Panc1 (cell line): Measurements from ENCODE around the gene FAM168B. TPM values are rescaled to one million over a fixed set of nuclear protein-coding genes. Genes with fewer than 3 reads are reported as not detected.

Experiments
- ATAC-seq: fragments of 200-7000 bp; cut with Tn5 transposase; 2 replicates; pipeline ENCODE4 v1.9.1; 2020; ENCODE audit warnings: mild to moderate bottlenecking, moderate library complexity
- BruUV-seq: library from RNA; stranded (reverse); fragments of 400-500 nt; replicated peaks from 2 replicates; lab custom pipeline; 2021; lab: Mats Ljungman, UMichigan
- CTCF ChIA-PET: fragments of 300-600 bp; sonication (Branson Sonifier 250); formaldehyde crosslinking; loops from one replicate; lab custom pipeline; 2022; ENCODE audit warnings: antibody characterized with exemption; lab: Charles Lee
- POLR2A ChIA-PET: fragments of 300-600 bp; sonication (Branson Sonifier 250); formaldehyde crosslinking; loops from one replicate; lab custom pipeline; 2022; ENCODE audit warnings: antibody characterized with exemption; lab: Charles Lee
- DNase-seq: peaks from one replicate; pipeline ENCODE4 v3.0.0-alpha.2; 2010; ENCODE audit warnings: low read depth, low spot score
- H3K27ac ChIP-seq: 2 replicates; pipeline ENCODE4 v1.5.1; 2011; ENCODE audit warnings: mild to moderate bottlenecking, low read length, inconsistent platforms
- H3K27me3 ChIP-seq: fragments of 200-500 bp; sonication (Bioruptor generic); 2 replicates; pipeline ENCODE4 v1.6.0; 2014; ENCODE audit warnings: low read length, inconsistent platforms; ENCODE audit not compliant: control insufficient read depth, insufficient read depth
- H3K36me3 ChIP-seq: fragments of 200-500 bp; sonication (Bioruptor generic); 2 replicates; pipeline ENCODE4 v1.5.1; 2014; ENCODE audit warnings: inconsistent platforms, mild to moderate bottlenecking, low read length, moderate library complexity; ENCODE audit not compliant: control insufficient read depth, insufficient read depth
- H3K4me1 ChIP-seq: 2 replicates; pipeline ENCODE4 v1.5.1; 2011; ENCODE audit warnings: inconsistent platforms, mild to moderate bottlenecking, low read length, moderate library complexity; ENCODE audit not compliant: control insufficient read depth, insufficient read depth
- H3K4me3 ChIP-seq, 2 experiments: 2 replicates each; pipeline ENCODE4 v1.5.1; 2011 to 2012; ENCODE audit warnings: low read depth in 2 of 2, low read length in 2 of 2, mild to moderate bottlenecking in 2 of 2, inconsistent platforms in 1 of 2, moderate library complexity in 1 of 2
- H3K9me3 ChIP-seq: fragments of 200-500 bp; sonication (Bioruptor generic); 2 replicates; pipeline ENCODE4 v1.5.1; 2014; ENCODE audit warnings: low read depth, mild to moderate bottlenecking, inconsistent platforms, low read length, moderate library complexity; ENCODE audit not compliant: control insufficient read depth, insufficient read depth
- POLR2AphosphoS5 ChIP-seq: IDR thresholded peaks from 2 replicates; pipeline ENCODE4 v1.6.1; 2012; ENCODE audit warnings: mild to moderate bottlenecking, low read depth, low read length, moderate library complexity
- SIN3A ChIP-seq: IDR thresholded peaks from 2 replicates; pipeline ENCODE4 v1.6.1; 2012; ENCODE audit warnings: low read depth, mild to moderate bottlenecking, low read length, moderate library complexity, borderline replicate concordance; ENCODE audit not compliant: insufficient read depth
- TCF7L2 ChIP-seq: IDR thresholded peaks from 2 replicates; pipeline ENCODE4 v1.6.1; 2011; ENCODE audit warnings: mild to moderate bottlenecking, low read depth, low read length, inconsistent platforms
- in situ Hi-C: cut with HindIII; loops from 2 replicates; pipeline ENCODE4 v1.10.0; 2016; ENCODE audit warnings: low sequenced_read_pairs, low pct_unique_long_range_greater_than_20kb
- intact Hi-C: fragments of 100-400 bp; cut with micrococcal nuclease; formaldehyde crosslinking; loops from one replicate; pipeline ENCODE4 v1.10.0; 2022; ENCODE audit not compliant: unreplicated experiment
- total RNA-seq: library from RNA; stranded (reverse); gene quantifications from one replicate; pipeline ENCODE4 v1.2.1, GENCODE V29; 2021; ENCODE audit not compliant: unreplicated experiment
- TF ChIP-seq, protein P1 (sequence below), 2 experiments: IDR thresholded peaks; 2 replicates each; pipeline ENCODE4 v1.6.1; 2011 to 2012; ENCODE audit warnings: low read depth in 2 of 2, control low read depth in 1 of 2, low read length in 1 of 2, mild to moderate bottlenecking in 1 of 2, moderate library complexity in 1 of 2; ENCODE audit not compliant: insufficient read depth in 1 of 2
- TF ChIP-seq, protein P2 (sequence below): fragments of 450-650 bp; IDR thresholded peaks from 2 replicates; pipeline ENCODE4 v1.5.1; 2017; ENCODE audit warnings: mild to moderate bottlenecking

The FAM168B gene
- total RNA-seq, 1 experiment from 2014 or later: 137 TPM

DNA sequence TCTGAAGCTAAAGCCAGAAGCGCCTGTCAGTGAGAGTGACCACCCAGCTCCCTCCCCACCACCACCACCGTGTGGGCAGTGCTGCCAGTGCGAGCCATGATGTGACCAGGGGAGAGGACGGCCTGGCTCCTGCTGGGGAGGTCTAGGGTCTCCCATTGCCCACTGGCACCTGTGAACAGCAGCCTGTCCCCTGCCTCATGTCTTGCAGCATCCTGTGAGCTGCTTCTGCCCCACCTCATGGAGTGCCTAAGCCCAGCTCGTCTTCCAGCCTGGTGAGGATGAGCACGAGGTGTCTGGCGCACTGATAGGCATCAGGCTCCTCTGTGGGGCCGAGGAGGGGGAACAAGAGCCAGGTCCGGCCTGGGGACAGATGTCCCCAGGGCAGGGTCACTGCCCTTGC is 61.4 kb downstream of the FAM168B start:
- Histone ChIP-seq H3K36me3 (no peaks in the 10 kb centered on the region), H3K4me1 (no peaks in the 10 kb centered on the region), H3K27ac (no peak overlapping the region), H3K9me3 (no peaks in the 10 kb centered on the region), H3K4me3 (no peak overlapping the region), H3K27me3 (no peaks in the 10 kb centered on the region)
- no TSS peak for BruUV-seq
- DNase-seq (no peak), ATAC-seq (no peak)
- intact Hi-C loops (no loop called here), in situ Hi-C loops (no loop called here)
- ChIA-PET POLR2A (no interaction called here), CTCF (no interaction called here)
- TF ChIP-seq, protein P1, sequence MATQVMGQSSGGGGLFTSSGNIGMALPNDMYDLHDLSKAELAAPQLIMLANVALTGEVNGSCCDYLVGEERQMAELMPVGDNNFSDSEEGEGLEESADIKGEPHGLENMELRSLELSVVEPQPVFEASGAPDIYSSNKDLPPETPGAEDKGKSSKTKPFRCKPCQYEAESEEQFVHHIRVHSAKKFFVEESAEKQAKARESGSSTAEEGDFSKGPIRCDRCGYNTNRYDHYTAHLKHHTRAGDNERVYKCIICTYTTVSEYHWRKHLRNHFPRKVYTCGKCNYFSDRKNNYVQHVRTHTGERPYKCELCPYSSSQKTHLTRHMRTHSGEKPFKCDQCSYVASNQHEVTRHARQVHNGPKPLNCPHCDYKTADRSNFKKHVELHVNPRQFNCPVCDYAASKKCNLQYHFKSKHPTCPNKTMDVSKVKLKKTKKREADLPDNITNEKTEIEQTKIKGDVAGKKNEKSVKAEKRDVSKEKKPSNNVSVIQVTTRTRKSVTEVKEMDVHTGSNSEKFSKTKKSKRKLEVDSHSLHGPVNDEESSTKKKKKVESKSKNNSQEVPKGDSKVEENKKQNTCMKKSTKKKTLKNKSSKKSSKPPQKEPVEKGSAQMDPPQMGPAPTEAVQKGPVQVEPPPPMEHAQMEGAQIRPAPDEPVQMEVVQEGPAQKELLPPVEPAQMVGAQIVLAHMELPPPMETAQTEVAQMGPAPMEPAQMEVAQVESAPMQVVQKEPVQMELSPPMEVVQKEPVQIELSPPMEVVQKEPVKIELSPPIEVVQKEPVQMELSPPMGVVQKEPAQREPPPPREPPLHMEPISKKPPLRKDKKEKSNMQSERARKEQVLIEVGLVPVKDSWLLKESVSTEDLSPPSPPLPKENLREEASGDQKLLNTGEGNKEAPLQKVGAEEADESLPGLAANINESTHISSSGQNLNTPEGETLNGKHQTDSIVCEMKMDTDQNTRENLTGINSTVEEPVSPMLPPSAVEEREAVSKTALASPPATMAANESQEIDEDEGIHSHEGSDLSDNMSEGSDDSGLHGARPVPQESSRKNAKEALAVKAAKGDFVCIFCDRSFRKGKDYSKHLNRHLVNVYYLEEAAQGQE (IDR thresholded peaks at IDR 0.05; ENCODE audit: insufficient read depth in 1 of 2, low read depth in 2 of 2, low read length in 1 of 2): no peak
- TF ChIP-seq SIN3A: no peak
- TF ChIP-seq, protein P2, sequence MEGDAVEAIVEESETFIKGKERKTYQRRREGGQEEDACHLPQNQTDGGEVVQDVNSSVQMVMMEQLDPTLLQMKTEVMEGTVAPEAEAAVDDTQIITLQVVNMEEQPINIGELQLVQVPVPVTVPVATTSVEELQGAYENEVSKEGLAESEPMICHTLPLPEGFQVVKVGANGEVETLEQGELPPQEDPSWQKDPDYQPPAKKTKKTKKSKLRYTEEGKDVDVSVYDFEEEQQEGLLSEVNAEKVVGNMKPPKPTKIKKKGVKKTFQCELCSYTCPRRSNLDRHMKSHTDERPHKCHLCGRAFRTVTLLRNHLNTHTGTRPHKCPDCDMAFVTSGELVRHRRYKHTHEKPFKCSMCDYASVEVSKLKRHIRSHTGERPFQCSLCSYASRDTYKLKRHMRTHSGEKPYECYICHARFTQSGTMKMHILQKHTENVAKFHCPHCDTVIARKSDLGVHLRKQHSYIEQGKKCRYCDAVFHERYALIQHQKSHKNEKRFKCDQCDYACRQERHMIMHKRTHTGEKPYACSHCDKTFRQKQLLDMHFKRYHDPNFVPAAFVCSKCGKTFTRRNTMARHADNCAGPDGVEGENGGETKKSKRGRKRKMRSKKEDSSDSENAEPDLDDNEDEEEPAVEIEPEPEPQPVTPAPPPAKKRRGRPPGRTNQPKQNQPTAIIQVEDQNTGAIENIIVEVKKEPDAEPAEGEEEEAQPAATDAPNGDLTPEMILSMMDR: no peak
- no peak for TF ChIP-seq TCF7L2
- TF ChIP-seq POLR2AphosphoS5: no peak

DNA sequence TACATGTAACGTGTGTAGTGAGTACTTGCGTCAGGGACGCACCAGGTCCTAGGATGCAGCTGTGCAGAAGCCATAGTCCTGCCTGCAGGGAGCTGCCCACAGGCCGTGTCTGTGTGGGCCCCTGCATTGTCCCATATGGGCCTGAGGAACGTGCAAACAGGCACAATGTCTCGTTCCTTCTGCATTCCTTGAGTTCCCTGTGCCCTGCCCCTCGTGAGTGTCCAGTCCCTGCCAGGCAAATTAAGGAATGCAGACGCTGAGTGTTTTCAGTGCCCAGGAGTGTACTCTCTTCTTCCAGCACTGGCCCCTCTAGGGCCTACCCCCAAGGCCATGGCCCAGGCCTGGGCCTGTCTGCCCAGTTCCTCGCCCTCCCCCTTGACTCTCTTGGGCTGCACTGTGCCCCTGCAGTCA is 61.8 kb downstream of the FAM168B start:
- ATAC-seq: no peak
- no TSS peak for BruUV-seq
- in situ Hi-C loops: no loop called here

More for the DNA sequence above, 61.8 kb downstream of the FAM168B start:
- Histone ChIP-seq H3K9me3 (no peaks in the 10 kb centered on the region), H3K36me3 (no peaks in the 10 kb centered on the region), H3K4me1 (no peaks in the 10 kb centered on the region), H3K4me3 (no peak overlapping the region), H3K27me3 (no peaks in the 10 kb centered on the region), H3K27ac (no peak overlapping the region)
- TF ChIP-seq, protein P2: no peak
- no peak for TF ChIP-seq TCF7L2
- no peak for TF ChIP-seq SIN3A
- no peak for TF ChIP-seq POLR2AphosphoS5
- TF ChIP-seq, protein P1 (IDR thresholded peaks at IDR 0.05; ENCODE audit: insufficient read depth in 1 of 2, low read depth in 2 of 2, low read length in 1 of 2): no peak
- ChIA-PET POLR2A (no interaction called here), CTCF (no interaction called here)
- intact Hi-C loops: no loop called here
- DNase-seq: no peak
